Gastrocnemius medialis (tissue), 4 donors: ENCODE data around the gene MAP1LC3B.

Source experiments
- CTCF ChIP-seq, 5 experiments: fragments of 450-650 bp in 3 of 5; fragments of 200-600 bp in 2 of 5; sonication (generic) in 2 of 5; IDR thresholded peaks in 4 of 5; conservative IDR thresholded peaks in 1 of 5; 1 replicate in 4 of 5; 2 replicates in 1 of 5; pipeline ENCODE4 v1.5.1; 2016 to 2019; ENCODE audit warnings: antibody characterized with exemption in 5 of 5, mild to moderate bottlenecking in 3 of 5, moderate library complexity in 3 of 5
- POLR2A ChIP-seq, 2 donors: fragments of 450-650 bp; IDR thresholded peaks; one replicate each; pipeline ENCODE4 v1.6.1; 2017; ENCODE audit warnings: antibody characterized with exemption in 2 of 2, mild to moderate bottlenecking in 2 of 2, moderate library complexity in 2 of 2

- TF ChIP-seq CTCF (IDR thresholded peaks at IDR 0.05 in 4 of 5, conservative IDR thresholded peaks at IDR 0.05 in 1 of 5) = no peak
- no peak for TF ChIP-seq POLR2A (IDR thresholded peaks at IDR 0.05)
These were observed 46.5 kb downstream of the MAP1LC3B start for GRCh38 chr16:87438611-87438985.
